ENCODE results near the gene TMEM190. TPM values are rescaled to one million over a fixed set of nuclear protein-coding genes. Genes with fewer than 3 reads are reported as not detected.

Gene TMEM190
- total and polyA plus RNA-seq, 9 of the 15 experiments (the other 6 are each of a cell fraction or from before 2014, with no cell fraction given) = not detected

- no peak for FAIRE-seq
- H3K36me3 ChIP-seq (ENCODE audit: control insufficient read depth, insufficient read depth, low read length) = peaks cover 55% of the 10 kb centered on the region
- ChIA-PET CTCF (ENCODE audit: low intra/inter-chr PET ratio) (no interaction called here), POLR2A (interaction anchor here (0.7 to 12.9 kb wide), 6 partner anchors 9 to 227 kb away, joined by 3 to 195 read pairs (median 3); partner anchors contain the start of gene UBE2S)
- no peak for DNase-seq (ENCODE audit: extremely low read depth in 1 of 4, low spot score in 3 of 4)
- peaks cover 60 to 69% of the 10 kb centered on the region in 2 experiments for H3K4me1 ChIP-seq (replicated peaks in 1 of 2; ENCODE audit: control insufficient read depth in 2 of 2, insufficient read depth in 2 of 2, low read length in 2 of 2)
- no peak overlapping the region for H2AFZ ChIP-seq (ENCODE audit: low read depth, low read length)
- H3K79me2 ChIP-seq (ENCODE audit: control insufficient read depth, insufficient read depth, low read length) = peaks cover 73% of the 10 kb centered on the region
- H3K9ac ChIP-seq (ENCODE audit: insufficient read depth in 1 of 2, low read depth in 2 of 2, low read length in 2 of 2) = peak overlapping the region; percentile 94 to 98
- H3K27me3 ChIP-seq (ENCODE audit: control insufficient read depth in 2 of 2, insufficient read depth in 2 of 2, low read length in 2 of 2) = no peaks in the 10 kb centered on the region
- no TSS peak for BruUV-seq (replicated peaks)
- in situ Hi-C loops (cut with MboI) = no loop called here
- peak overlapping the region; percentile 97 for H3K27ac ChIP-seq (ENCODE audit: extremely low read depth, low read depth, low read length)
- WGBS (ENCODE audit: insufficient coverage, low coverage, missing lambda C conversion rate) = under 1% methylated on average over 27 of the region's 33 CpGs
- no peaks in the 10 kb centered on the region; the same call in 1 of the 2 replicates for H3K9me3 ChIP-seq (replicated peaks; ENCODE audit: control insufficient read depth, insufficient read depth, low read depth, low read length)
- H3K4me3 ChIP-seq = peak overlapping the region; percentile 77
- no peak for ATAC-seq
- peaks cover 54% of the 10 kb centered on the region for H4K20me1 ChIP-seq (replicated peaks; ENCODE audit: control insufficient read depth, insufficient read depth, low read length)
- peak overlapping the region; percentile 94 for H3K4me2 ChIP-seq (ENCODE audit: insufficient read depth, low read length)
- H3K9me1 ChIP-seq (ENCODE audit: control insufficient read depth, insufficient read depth, low read length) = peaks cover 19% of the 10 kb centered on the region
- intact Hi-C loops (cut with micrococcal nuclease) = loop anchor here (5.0 kb wide), 2 partner anchors 66 to 84 kb away; no protein-coding TSS in a partner anchor
- TF ChIP-seq ATF6 (CRISPR knock-in tag; IDR thresholded peaks at IDR 0.05) = 0 out of 2 replicates have a peak, but pooled peaks have one; percentile 20
- no peak for TF ChIP-seq VEZF1 (CRISPR knock-in tag; IDR thresholded peaks at IDR 0.05)
- TF ChIP-seq ZNF124 (CRISPR knock-in tag; IDR thresholded peaks at IDR 0.05) = no peak
- TF ChIP-seq NEUROD1 (IDR thresholded peaks at IDR 0.05; ENCODE audit: borderline replicate concordance, low read depth, low read length, partially characterized antibody) = no peak
- TF ChIP-seq ZBTB7A (IDR thresholded peaks at IDR 0.05; ENCODE audit: borderline replicate concordance, control insufficient read depth, low read depth, low read length) = 0 out of 2 replicates have a peak, but pooled peaks have one; percentile 16
- TF ChIP-seq CHD1 (IDR thresholded peaks at IDR 0.05; ENCODE audit: low read length) = peak; percentile 15
- TF ChIP-seq AFF4 (CRISPR knock-in tag; IDR thresholded peaks at IDR 0.05) = peak; percentile 1; the same call in 1 of the 2 replicates
- TF ChIP-seq ESRRA (IDR thresholded peaks at IDR 0.05; ENCODE audit: borderline replicate concordance, low read depth) = no peak
- TF ChIP-seq CREB1 (IDR thresholded peaks at IDR 0.05) = no peak
- TF ChIP-seq CREB1 (CRISPR knock-in tag; IDR thresholded peaks at IDR 0.05) = 0 out of 2 replicates have a peak, but pooled peaks have one; percentile 6
- TF ChIP-seq NR2C1 (IDR thresholded peaks at IDR 0.05) = no peak
- TF ChIP-seq NR2C1 (tag; IDR thresholded peaks at IDR 0.05) = no peak
- TF ChIP-seq ZNF766 (CRISPR knock-in tag; conservative IDR thresholded peaks at IDR 0.05) = no peak
- TF ChIP-seq CBFB (CRISPR knock-in tag; IDR thresholded peaks at IDR 0.05) = peak; percentile 84; the same call in 1 of the 2 replicates
Measured at GRCh38 chr19:55386493-55386971, 9.9 kb downstream of the TMEM190 start.

Measured in K562 (cell line).